A549 (cell line): ENCODE results near the gene RBM24. TPM values are rescaled to one million over a fixed set of nuclear protein-coding genes. Genes with fewer than 3 reads are reported as not detected.
A peak's percentile ranks its signal among the peaks of the same experiment; 100 is the strongest.

ENCODE experiments used
- ATAC-seq, 2 experiments: fragments of 200-7000 bp in 1 of 2; fragments of >200 bp in 1 of 2; cut with Nextera tagmentation in 1 of 2; cut with Tn5 transposase in 1 of 2; 3 replicates each; pipeline versions ENCODE4 v1.8.0 to v1.9.1; 2018 to 2020; ENCODE audit warnings: mild to moderate bottlenecking in 1 of 2, moderate library complexity in 1 of 2
- CTCF ChIA-PET: fragments of 300-600 bp; sonication (Branson Sonifier 250); formaldehyde crosslinking; extraction: SDS; loops from one replicate; lab custom pipeline; 2021; ENCODE audit warnings: antibody characterized with exemption, inconsistent platforms; lab: Yijun Ruan, JAX
- POLR2A ChIA-PET: fragments of 350-600 bp; formaldehyde crosslinking; extraction: SDS; loops from one replicate; lab custom pipeline; 2021; ENCODE audit warnings: antibody characterized with exemption, inconsistent platforms; lab: Yijun Ruan, JAX
- DNase-seq, 2 experiments: peaks; one replicate each; pipeline versions ENCODE4 v3.0.0 to v3.0.0-alpha.2; 2011 to 2016; ENCODE audit warnings: low read depth in 1 of 2, low spot score in 1 of 2
- FAIRE-seq: peaks from 2 replicates; lab custom pipeline; 2011; peaks lifted over from hg19 to GRCh38; lab: Jason Lieb, UNC
- H3K27ac ChIP-seq, 2 experiments: fragments of >200 bp; sonication (Bioruptor Twin); formaldehyde crosslinking; 3 replicates each; pipeline ENCODE4 v1.5.1; 2016 to 2017
- H3K4me1 ChIP-seq: fragments of >200 bp; sonication (Bioruptor Twin); formaldehyde crosslinking; 3 replicates; pipeline ENCODE4 v1.6.1; 2016
- H3K4me2 ChIP-seq: fragments of >200 bp; sonication (Bioruptor Twin); formaldehyde crosslinking; 3 replicates; pipeline ENCODE4 v1.6.1; 2016
- H3K4me3 ChIP-seq: fragments of >200 bp; sonication (Bioruptor Twin); formaldehyde crosslinking; 3 replicates; pipeline ENCODE4 v1.5.1; 2016
- H3K9me3 ChIP-seq: fragments of >200 bp; sonication (Bioruptor Twin); formaldehyde crosslinking; 3 replicates; pipeline ENCODE4 v1.6.1; 2016
- CHD2 ChIP-seq: fragments of 150-350 bp; IDR thresholded peaks from 2 replicates; pipeline ENCODE4 v1.6.1; 2014; ENCODE audit warnings: low read length; ENCODE audit not compliant: partially characterized antibody
- ESRRA ChIP-seq: fragments of 150-350 bp; IDR thresholded peaks from 2 replicates; pipeline ENCODE4 v1.6.1; 2014; ENCODE audit warnings: mild to moderate bottlenecking, low read length, borderline replicate concordance
- FOXS1 ChIP-seq: fragments of 250-450 bp; sonication (Bioruptor Pico); IDR thresholded peaks from 2 replicates; pipeline ENCODE4 v1.5.0; 2020; ENCODE audit warnings: mild to moderate bottlenecking, moderate library complexity
- GATA3 ChIP-seq: IDR thresholded peaks from 2 replicates; pipeline ENCODE4 v1.6.1; 2012; ENCODE audit warnings: borderline replicate concordance
- HOXB5 ChIP-seq: fragments of 250-450 bp; sonication (Bioruptor Pico); IDR thresholded peaks from 2 replicates; pipeline ENCODE4 v1.5.0; 2020; ENCODE audit warnings: mild to moderate bottlenecking, moderate library complexity
- MAFK ChIP-seq: fragments of 450-650 bp; IDR thresholded peaks from 2 replicates; pipeline ENCODE4 v1.6.1; 2014; ENCODE audit not compliant: partially characterized antibody
- MAZ ChIP-seq: fragments of 150-350 bp; IDR thresholded peaks from 2 replicates; pipeline ENCODE4 v1.6.1; 2014; ENCODE audit warnings: antibody characterized with exemption, low read depth, low read length, borderline replicate concordance
- PHF8 ChIP-seq: fragments of 200-600 bp; sonication (generic); IDR thresholded peaks from 2 replicates; pipeline ENCODE4 v1.6.1; 2016; ENCODE audit warnings: low read depth, mild to moderate bottlenecking, antibody characterized with exemption, moderate library complexity, borderline replicate concordance
- RARB ChIP-seq: fragments of 250-450 bp; sonication (Bioruptor Pico); IDR thresholded peaks from 2 replicates; pipeline ENCODE4 v1.8.0; 2021; ENCODE audit warnings: mild to moderate bottlenecking, moderate library complexity
- ZFP36 ChIP-seq: fragments of 450-650 bp; IDR thresholded peaks from 2 replicates; pipeline ENCODE4 v1.6.1; 2014; ENCODE audit warnings: borderline replicate concordance; ENCODE audit not compliant: partially characterized antibody
- WGBS: methylation state at CpG from one replicate; pipeline ENCODE4 v1.1.6; 2017; ENCODE audit errors: missing lambda C conversion rate; 5-methylcytosine and 5-hydroxymethylcytosine counted together
- polyA plus RNA-seq, 4 experiments: library from polyadenylated mRNA; depleted of rRNA in 3 of 4; stranded (reverse); fragments of >200 nt; fragmentation: RNase III in 1 of 4; extraction: RNeasy Plus Mini Kit Qiagen cat#74134 plus additional on column Dnase treatment in 1 of 4; gene quantifications; 2 replicates in 3 of 4; 3 replicates in 1 of 4; pipeline ENCODE4 v1.2.3, GENCODE V29; 2011 to 2017
- TF ChIP-seq, protein P1 (sequence below): fragments of >200 bp; sonication (Bioruptor Twin); formaldehyde crosslinking; IDR thresholded peaks from 3 replicates; pipeline ENCODE4 v1.5.1; 2016
- TF ChIP-seq, protein P2 (sequence below): fragments of 250-450 bp; sonication (Bioruptor Pico); IDR thresholded peaks from 2 replicates; pipeline ENCODE4 v1.5.0; 2021; ENCODE audit warnings: mild to moderate bottlenecking, moderate library complexity, borderline replicate concordance
- TF ChIP-seq, protein P3 (sequence below): IDR thresholded peaks from 2 replicates; pipeline ENCODE4 v1.6.1; 2012
- TF ChIP-seq, protein P4 (sequence below): fragments of >200 bp; sonication (Bioruptor Twin); formaldehyde crosslinking; IDR thresholded peaks from 2 replicates; pipeline ENCODE4 v1.6.1; 2016

The RBM24 gene
- polyA plus RNA-seq, 2 of the 4 experiments (the other 2 are of a cell fraction) = 13.7 to 27.5 TPM

DNA sequence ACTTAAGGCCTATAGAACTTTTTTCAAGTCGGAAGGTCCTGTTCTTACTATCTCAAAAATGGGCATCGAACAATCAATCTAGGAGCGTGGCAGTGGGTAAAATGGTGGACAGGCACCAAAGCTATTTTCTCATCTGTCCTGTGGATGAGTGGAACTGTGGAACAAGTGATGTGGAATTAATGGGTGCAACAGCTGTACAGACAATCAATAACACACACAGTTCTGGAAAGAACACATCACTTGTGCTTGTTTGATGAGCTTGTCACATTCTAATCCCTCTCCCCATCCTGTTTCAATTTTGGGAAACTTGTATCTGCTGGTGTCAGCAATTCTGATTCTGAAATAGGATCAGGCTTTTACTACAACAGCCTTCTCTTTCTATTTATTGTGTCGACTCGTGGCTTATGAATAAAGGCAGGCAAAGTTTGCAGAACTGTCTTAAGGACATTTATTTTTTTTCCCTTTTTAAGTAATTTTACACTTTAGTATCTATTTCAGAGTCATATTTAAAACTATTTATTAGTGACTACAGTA lies 11.5 kb downstream of the RBM24 start:
- CTCF ChIA-PET = interaction anchor here (0.9 kb wide), 1 partner anchor 10 kb away, joined by 3 read pairs; no protein-coding TSS in a partner anchor
- no peaks in the 10 kb centered on the region for H3K9me3 ChIP-seq
- ATAC-seq (no peak), DNase-seq (no peak)
- WGBS = 95% methylated on average over 5 of the region's 5 CpGs
- no peak overlapping the region for H3K4me3 ChIP-seq
- H3K4me1 ChIP-seq = peaks cover 17% of the 10 kb centered on the region
- H3K4me2 ChIP-seq = no peak overlapping the region
- TF ChIP-seq, protein P1, sequence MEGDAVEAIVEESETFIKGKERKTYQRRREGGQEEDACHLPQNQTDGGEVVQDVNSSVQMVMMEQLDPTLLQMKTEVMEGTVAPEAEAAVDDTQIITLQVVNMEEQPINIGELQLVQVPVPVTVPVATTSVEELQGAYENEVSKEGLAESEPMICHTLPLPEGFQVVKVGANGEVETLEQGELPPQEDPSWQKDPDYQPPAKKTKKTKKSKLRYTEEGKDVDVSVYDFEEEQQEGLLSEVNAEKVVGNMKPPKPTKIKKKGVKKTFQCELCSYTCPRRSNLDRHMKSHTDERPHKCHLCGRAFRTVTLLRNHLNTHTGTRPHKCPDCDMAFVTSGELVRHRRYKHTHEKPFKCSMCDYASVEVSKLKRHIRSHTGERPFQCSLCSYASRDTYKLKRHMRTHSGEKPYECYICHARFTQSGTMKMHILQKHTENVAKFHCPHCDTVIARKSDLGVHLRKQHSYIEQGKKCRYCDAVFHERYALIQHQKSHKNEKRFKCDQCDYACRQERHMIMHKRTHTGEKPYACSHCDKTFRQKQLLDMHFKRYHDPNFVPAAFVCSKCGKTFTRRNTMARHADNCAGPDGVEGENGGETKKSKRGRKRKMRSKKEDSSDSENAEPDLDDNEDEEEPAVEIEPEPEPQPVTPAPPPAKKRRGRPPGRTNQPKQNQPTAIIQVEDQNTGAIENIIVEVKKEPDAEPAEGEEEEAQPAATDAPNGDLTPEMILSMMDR = no peak
- peak; percentile 80 for TF ChIP-seq MAFK
- TF ChIP-seq, all 56 proteins: peak for 1
- POLR2A ChIA-PET = interaction anchor here (0.6 kb wide), 1 partner anchor 11 kb away, joined by 8 read pairs; no protein-coding TSS in a partner anchor
- H3K27ac ChIP-seq = no peak overlapping the region
- no peak for FAIRE-seq

DNA sequence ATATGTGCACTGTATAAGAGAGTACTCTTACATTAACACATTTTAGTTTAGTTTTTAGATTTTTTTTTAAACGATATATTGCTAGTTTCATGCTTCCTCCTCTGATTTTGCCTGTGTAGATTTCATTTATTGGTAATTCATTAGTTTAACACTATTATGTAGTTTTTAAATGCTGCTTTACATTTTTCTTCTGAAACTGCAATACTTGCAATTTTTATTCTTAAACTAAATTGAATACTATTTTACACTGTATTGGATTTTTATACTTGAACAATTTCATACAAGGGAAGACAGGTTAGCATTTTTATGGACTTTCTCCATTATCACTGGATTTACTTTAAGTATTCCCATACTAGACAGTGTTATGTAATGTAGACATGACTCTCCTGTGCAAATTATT lies 12.2 kb downstream of the RBM24 start:
- CTCF ChIA-PET = no interaction called here
- H3K4me3 ChIP-seq = no peak overlapping the region
- no peak overlapping the region for H3K4me2 ChIP-seq
- WGBS = 94% methylated on average over 1 of the region's 1 CpG
- H3K27ac ChIP-seq = no peak overlapping the region
- H3K4me1 ChIP-seq = peaks cover 15% of the 10 kb centered on the region
- DNase-seq = no peak
- H3K9me3 ChIP-seq = no peaks in the 10 kb centered on the region
- POLR2A ChIA-PET = no interaction called here
- no peak for FAIRE-seq
- TF ChIP-seq ESRRA (no peak), ZFP36 (no peak), MAZ (no peak), RARB (CRISPR knock-in tag) (no peak), CHD2 (no peak), FOXS1 (no peak), HOXB5 (no peak), GATA3 (no peak), PHF8 (no peak)
- TF ChIP-seq, protein P2, sequence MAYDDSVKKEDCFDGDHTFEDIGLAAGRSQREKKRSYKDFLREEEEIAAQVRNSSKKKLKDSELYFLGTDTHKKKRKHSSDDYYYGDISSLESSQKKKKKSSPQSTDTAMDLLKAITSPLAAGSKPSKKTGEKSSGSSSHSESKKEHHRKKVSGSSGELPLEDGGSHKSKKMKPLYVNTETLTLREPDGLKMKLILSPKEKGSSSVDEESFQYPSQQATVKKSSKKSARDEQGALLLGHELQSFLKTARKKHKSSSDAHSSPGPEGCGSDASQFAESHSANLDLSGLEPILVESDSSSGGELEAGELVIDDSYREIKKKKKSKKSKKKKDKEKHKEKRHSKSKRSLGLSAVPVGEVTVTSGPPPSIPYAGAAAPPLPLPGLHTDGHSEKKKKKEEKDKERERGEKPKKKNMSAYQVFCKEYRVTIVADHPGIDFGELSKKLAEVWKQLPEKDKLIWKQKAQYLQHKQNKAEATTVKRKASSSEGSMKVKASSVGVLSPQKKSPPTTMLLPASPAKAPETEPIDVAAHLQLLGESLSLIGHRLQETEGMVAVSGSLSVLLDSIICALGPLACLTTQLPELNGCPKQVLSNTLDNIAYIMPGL (CRISPR knock-in tag) = no peak
- TF ChIP-seq, protein P3, sequence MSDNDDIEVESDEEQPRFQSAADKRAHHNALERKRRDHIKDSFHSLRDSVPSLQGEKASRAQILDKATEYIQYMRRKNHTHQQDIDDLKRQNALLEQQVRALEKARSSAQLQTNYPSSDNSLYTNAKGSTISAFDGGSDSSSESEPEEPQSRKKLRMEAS = no peak
- TF ChIP-seq, protein P1 = no peak
- TF ChIP-seq, protein P4, sequence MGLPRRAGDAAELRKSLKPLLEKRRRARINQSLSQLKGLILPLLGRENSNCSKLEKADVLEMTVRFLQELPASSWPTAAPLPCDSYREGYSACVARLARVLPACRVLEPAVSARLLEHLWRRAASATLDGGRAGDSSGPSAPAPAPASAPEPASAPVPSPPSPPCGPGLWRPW = no peak
- TF ChIP-seq, all 56 proteins: peak for 0
- no peak for ATAC-seq
